Caki2 (cell line): ENCODE data around the gene ITCH. TPM values are rescaled to one million over a fixed set of nuclear protein-coding genes. Genes with fewer than 3 reads are reported as not detected.
"Not testable (repeated sequence)": the region's sequence is repeated elsewhere in the genome, so short reads cannot be mapped to it uniquely, and the experiment has no call there.

Source experiments
- DNase-seq: peaks from one replicate; pipeline ENCODE4 v3.0.0-alpha.2; 2015; ENCODE audit warnings: low read depth
- in situ Hi-C: cut with HindIII; loops from 2 replicates; pipeline ENCODE4 v1.10.0; 2016; ENCODE audit warnings: low sequenced_read_pairs, low pct_unique_long_range_greater_than_20kb, mixed read lengths
- total RNA-seq: library from RNA; depleted of rRNA; stranded (reverse); fragments of >200 nt; shearing (Covaris generic); gene quantifications from 2 replicates; pipeline ENCODE4 v1.2.3, GENCODE V29; 2014; ENCODE audit warnings: low replicate concordance

The ITCH gene
- total RNA-seq, 1 experiment from 2014 or later = 50.8 TPM

- DNase-seq = peak; percentile 69
- in situ Hi-C loops = no loop called here
Observed at GRCh38 chr20:34512266-34512954, 149.3 kb downstream of the ITCH start.

DNA sequence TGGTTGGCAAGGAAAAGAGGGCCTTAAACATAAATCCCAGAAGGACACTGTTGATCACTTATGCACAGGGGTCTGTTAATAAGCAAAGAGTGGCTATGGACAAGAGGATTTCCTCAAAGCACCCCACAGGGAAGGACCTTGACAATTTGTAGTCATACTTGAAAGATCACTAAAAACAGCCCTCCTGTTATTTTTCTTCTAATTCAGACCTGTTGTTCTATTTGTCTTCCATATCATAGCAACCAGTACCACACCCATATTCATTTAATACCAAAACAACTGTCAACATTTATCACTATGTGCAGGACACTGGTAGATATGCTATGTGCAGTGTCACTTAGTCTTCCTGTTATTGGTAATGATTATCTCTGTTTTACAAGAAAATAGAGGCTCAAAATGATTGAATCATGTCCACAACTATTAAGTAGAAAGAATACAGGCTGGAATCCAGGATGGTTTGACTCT lies 149.9 kb downstream of the ITCH start:
- DNase-seq = peak; percentile 79
- in situ Hi-C loops = no loop called here

DNA sequence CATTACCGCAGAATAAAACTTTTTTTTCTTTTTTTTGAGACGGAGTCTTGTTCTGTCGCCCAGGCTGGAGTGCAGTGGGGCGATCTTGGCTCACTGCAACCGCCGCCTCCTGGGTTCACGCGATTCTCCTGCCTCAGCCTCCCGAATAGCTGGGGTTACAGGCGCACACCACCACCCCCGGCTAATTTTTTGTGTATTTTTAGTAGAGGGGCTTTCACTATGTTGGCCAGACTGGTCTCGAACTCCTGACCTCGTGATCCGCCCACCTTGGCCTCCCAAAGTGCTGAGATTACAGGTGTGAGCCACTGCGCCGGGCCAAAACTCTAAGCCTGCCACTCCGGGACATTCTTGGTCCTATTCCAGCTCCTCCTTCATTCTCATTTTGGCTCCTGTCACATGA lies 151.0 kb downstream of the ITCH start:
- DNase-seq, in situ Hi-C loops: not testable (repeated sequence)

DNA sequence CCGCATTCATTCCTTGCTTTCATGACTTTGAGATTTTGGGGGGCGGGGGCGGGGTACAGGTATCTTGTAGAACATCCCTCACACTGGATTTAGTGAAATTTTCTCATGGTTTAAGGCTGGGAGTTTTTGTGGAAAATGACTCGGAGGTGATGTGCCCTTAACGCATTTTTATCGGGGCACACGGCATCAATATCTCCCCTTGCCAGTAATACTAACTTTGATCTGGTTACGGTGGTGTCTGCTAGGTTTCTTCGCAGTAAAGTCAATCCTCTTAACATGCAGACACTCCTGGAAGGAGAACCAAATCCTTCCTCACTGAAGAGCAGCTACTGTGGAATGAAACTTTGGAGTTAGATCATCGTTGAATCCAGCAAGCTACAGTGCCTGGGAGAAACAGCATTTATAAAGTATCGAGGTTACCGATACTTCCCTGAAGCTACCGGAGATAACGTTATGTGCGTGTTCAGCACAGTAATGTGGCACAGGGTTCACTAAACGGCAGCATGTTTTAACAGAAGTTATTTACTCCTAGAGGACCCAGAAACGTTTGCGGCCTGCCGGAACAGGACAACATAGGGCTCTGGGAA lies 151.9 kb downstream of the ITCH start:
- in situ Hi-C loops = no loop called here
- no peak for DNase-seq

DNA sequence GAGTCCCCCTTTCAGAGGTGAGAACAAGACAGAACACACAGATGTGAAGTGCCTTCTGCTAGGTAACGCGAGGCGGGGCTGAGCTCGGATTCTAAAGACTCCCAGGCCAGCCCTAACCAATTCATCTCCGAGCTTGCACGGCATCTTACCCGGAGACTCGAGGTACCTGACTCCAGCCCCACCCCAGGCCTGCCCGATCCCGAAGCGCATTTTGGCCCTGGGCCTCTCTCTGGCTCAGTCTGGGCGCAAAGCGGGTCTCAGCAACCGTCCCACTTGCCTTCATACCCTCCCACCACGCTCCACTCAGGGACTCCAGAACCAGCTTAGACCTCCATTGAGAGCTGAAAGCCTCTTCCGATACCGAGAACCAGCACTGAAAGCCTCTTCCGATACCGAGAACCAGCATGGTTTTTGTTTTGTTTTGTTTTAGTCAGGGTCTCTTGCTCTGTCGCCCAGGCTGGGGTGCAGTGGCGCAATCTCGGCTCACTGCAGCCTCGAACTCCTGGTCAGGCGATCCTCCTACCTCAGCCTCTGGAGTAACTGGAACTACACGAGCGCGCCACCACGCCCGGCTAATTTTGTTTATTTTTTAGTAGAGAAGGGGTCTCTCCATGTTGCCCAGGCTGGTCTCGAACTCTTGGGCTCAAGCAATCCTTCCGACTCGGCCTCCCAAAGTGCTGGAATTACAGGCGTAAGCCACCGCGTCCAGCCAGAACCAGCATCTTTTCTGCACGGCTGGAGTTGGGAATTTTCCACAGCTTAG lies 152.6 kb downstream of the ITCH start:
- in situ Hi-C loops = no loop called here
- DNase-seq = peak; percentile 75

GRCh38 chr20:34516247-34517113 lies 153.4 kb downstream of the ITCH start, which contains the start of gene DYNLRB1:
Gene DYNLRB1 (plus strand): TSS chr20:34516422. CDS start chr20:34516459, 37 bp downstream.
- peak; percentile 95 for DNase-seq
- in situ Hi-C loops = no loop called here

DNA sequence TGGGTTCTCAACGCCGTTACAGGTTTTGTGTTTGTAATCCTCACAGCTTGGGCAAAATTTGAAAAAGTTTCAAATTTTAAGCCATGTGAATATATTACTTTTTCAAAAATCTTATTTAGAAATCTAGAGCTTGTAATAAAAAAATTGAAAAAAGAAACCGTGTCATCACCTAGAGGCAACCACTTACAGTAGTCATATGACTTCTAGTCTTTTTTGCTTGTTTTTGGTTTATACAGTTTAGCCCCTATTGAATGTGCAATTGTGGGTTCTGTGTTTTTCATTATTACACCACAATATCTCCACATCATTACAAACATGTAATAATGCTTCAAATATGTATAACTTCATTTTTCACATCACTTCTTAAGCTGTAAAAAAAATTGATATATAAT lies 154.0 kb downstream of the ITCH start:
- in situ Hi-C loops = no loop called here
- DNase-seq = no peak

GRCh38 chr20:34518863-34519262 lies 155.8 kb downstream of the ITCH start:
- DNase-seq, in situ Hi-C loops: not testable (repeated sequence)

- not testable (repeated sequence) for DNase-seq
- in situ Hi-C loops = loop anchor here (5.0 kb wide), 1 partner anchor 68 kb away; no protein-coding TSS in a partner anchor
Observed at GRCh38 chr20:34519841-34520240, 156.8 kb downstream of the ITCH start.

- in situ Hi-C loops = loop anchor here (5.0 kb wide), 1 partner anchor 71 kb away; no protein-coding TSS in a partner anchor
Observed at GRCh38 chr20:34522969-34523871, 160.1 kb downstream of the ITCH start.

GRCh38 chr20:34524426-34524825 lies 161.4 kb downstream of the ITCH start:
- in situ Hi-C loops = loop anchor here (5.0 kb wide), 1 partner anchor 72 kb away; no protein-coding TSS in a partner anchor
- no peak for DNase-seq

More at GRCh38 chr20:34522969-34523871, 160.1 kb downstream of the ITCH start:
- peak; percentile 75 for DNase-seq

DNA sequence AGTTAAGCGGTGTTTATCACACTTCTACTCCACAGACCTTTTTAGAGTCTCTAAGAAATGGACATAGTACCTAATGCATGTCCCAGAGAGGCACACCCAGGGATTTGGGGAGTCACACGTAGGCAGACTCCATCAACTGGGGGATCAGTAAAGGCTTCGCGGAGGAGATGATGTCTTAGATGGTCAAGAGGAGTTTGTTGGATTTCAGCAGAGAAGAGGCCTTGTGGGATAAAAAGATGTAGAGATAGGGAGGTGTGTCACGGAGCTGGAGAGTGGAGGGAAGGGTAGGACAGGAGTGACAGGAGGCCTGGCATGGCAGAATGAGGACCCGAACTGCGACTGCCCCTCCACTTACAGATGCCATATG lies 162.3 kb downstream of the ITCH start:
- no peak for DNase-seq
- in situ Hi-C loops = no loop called here

GRCh38 chr20:34525709-34526416 lies 162.8 kb downstream of the ITCH start:
- DNase-seq = peak; percentile 100
- in situ Hi-C loops = no loop called here

DNA sequence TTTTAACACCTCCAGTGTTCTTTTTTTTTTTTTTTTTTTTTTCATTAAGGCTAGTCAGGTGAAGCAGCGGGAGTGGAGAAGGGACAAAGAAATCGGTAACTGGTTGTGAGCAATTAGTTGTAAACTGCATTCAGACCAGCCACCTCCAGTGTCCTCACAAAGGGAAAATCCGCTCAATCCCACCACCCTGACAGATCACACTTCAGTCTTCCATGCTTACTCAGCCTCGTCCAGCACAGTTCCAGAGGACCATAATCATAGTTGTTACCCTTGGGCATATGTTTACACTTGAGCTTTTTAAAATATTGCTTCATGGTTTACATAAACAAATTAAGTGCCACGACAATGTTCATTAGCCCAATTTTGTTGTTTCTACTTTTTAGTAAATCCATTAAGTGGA lies 163.4 kb downstream of the ITCH start:
- in situ Hi-C loops = no loop called here
- no peak for DNase-seq

GRCh38 chr20:34527016-34527415 lies 163.9 kb downstream of the ITCH start:
- DNase-seq = no peak
- in situ Hi-C loops = no loop called here

DNA sequence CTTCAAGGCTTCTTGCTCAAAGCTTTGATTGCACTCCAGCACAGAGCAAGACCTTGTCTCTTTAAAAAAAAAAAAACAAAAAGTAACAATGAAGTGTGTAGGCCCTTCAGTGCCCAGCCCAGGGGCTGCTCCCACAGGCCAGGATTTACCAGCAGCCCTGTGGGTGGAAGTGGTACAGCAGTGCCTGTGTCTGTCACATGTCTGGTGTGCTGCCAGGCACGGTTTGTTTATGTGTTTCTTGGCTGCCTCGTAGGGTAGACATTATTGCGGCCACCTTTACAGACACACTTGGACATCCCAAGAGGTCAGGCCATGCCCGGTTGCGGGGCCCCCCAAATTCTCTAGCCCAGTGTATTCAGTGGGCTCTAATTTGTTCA lies 165.8 kb downstream of the ITCH start:
- peak; percentile 58 for DNase-seq
- in situ Hi-C loops = no loop called here

GRCh38 chr20:34529742-34530141 lies 166.7 kb downstream of the ITCH start:
- in situ Hi-C loops = no loop called here
- no peak for DNase-seq
